Endometrium (tissue), 2 donors: ENCODE measurements around the gene LINC00237.

ENCODE experiments used
- FAIRE-seq: peaks from 2 replicates; lab custom pipeline; 2012; peaks lifted over from hg19 to GRCh38; lab: Jason Lieb, UNC
- donor health status: control.
- donor health status: control.

LINC00237 gene

GRCh38 chr20:21125072-21125848 lies 19.1 kb upstream of the LINC00237 start:
- no peak for FAIRE-seq

GRCh38 chr20:21124190-21124589 lies 18.0 kb upstream of the LINC00237 start:
- FAIRE-seq, result no peak

- FAIRE-seq, result no peak
Measured at GRCh38 chr20:21118782-21119181, 12.6 kb upstream of the LINC00237 start.

GRCh38 chr20:21118138-21118537 lies 12.0 kb upstream of the LINC00237 start:
- no peak for FAIRE-seq

- FAIRE-seq, result no peak
Measured at GRCh38 chr20:21117521-21117920, 11.4 kb upstream of the LINC00237 start.

- no peak for FAIRE-seq
Measured at GRCh38 chr20:21114584-21114983, 8.4 kb upstream of the LINC00237 start.

- FAIRE-seq, result no peak
Measured at GRCh38 chr20:21113697-21114096, 7.5 kb upstream of the LINC00237 start.

GRCh38 chr20:21111416-21111815 lies 5.3 kb upstream of the LINC00237 start:
- FAIRE-seq, result no peak

GRCh38 chr20:21110811-21111210 lies 4.7 kb upstream of the LINC00237 start:
- no peak for FAIRE-seq

- no peak for FAIRE-seq
Measured at GRCh38 chr20:21109144-21109543, 3.0 kb upstream of the LINC00237 start.

- FAIRE-seq, result no peak
Measured at GRCh38 chr20:21105429-21106170, 558 bp downstream of the LINC00237 start.

- no peak for FAIRE-seq
Measured at GRCh38 chr20:21104921-21105320, 1.2 kb downstream of the LINC00237 start.

- FAIRE-seq, result no peak
Measured at GRCh38 chr20:21104466-21104761, 1.7 kb downstream of the LINC00237 start.

- FAIRE-seq, result no peak
Measured at GRCh38 chr20:21103582-21104465, 2.3 kb downstream of the LINC00237 start.

- FAIRE-seq, result no peak
Measured at GRCh38 chr20:21102603-21103311, 3.4 kb downstream of the LINC00237 start.

- no peak for FAIRE-seq
Measured at GRCh38 chr20:21101932-21102575, 4.1 kb downstream of the LINC00237 start.

- FAIRE-seq, result no peak
Measured at GRCh38 chr20:21101453-21101931, 4.7 kb downstream of the LINC00237 start.

GRCh38 chr20:21100578-21101452 lies 5.3 kb downstream of the LINC00237 start:
- no peak for FAIRE-seq

- no peak for FAIRE-seq
Measured at GRCh38 chr20:21099751-21100577, 6.2 kb downstream of the LINC00237 start.
